Transverse colon (tissue), 4 donors: ENCODE measurements around the gene TRAPPC14. TPM values are rescaled to one million over a fixed set of nuclear protein-coding genes. Genes with fewer than 3 reads are reported as not detected.

Source experiments
- DNase-seq: peaks from one replicate; pipeline ENCODE4 v3.0.0-alpha.2; 2019
- H3K27ac ChIP-seq, 4 donors: fragments of 200-600 bp; sonication (generic); 2 replicates each; pipeline ENCODE4 v1.5.1; 2016 to 2018; ENCODE audit warnings: inconsistent platforms in 4 of 4
- H3K27me3 ChIP-seq: fragments of 200-600 bp; sonication (generic); 2 replicates; pipeline ENCODE4 v1.5.1; 2017; ENCODE audit warnings: inconsistent platforms
- H3K36me3 ChIP-seq, 4 donors: fragments of 200-600 bp; sonication (generic); 2 replicates each; pipeline ENCODE4 v1.5.1; 2017 to 2019; ENCODE audit warnings: inconsistent platforms in 4 of 4
- H3K4me1 ChIP-seq, 4 donors: fragments of 200-600 bp; sonication (generic); 2 replicates each; pipeline ENCODE4 v1.5.1; 2017 to 2020; ENCODE audit warnings: inconsistent platforms in 4 of 4
- H3K4me3 ChIP-seq, 4 donors: fragments of 200-600 bp; sonication (generic); 1 replicate in 1 of 4; 2 replicates in 3 of 4; pipeline versions ENCODE4 v1.5.1 to v1.6.1; 2017 to 2019; ENCODE audit warnings: inconsistent platforms in 4 of 4
- H3K9me3 ChIP-seq, 2 donors: fragments of 200-600 bp; sonication (generic); 2 replicates each; pipeline ENCODE4 v1.5.1; 2017 to 2019; ENCODE audit warnings: inconsistent platforms in 2 of 2
- CTCF ChIP-seq, 5 experiments: fragments of 200-600 bp in 3 of 5; fragments of 450-650 bp in 2 of 5; sonication (generic) in 3 of 5; IDR thresholded peaks; 1 replicate in 2 of 5; 2 replicates in 3 of 5; pipeline ENCODE4 v1.5.1; 2016 to 2017; ENCODE audit warnings: antibody characterized with exemption in 5 of 5, inconsistent platforms in 3 of 5, mild to moderate bottlenecking in 2 of 5, moderate library complexity in 1 of 5
- EP300 ChIP-seq: sonication (generic); formaldehyde crosslinking; IDR thresholded peaks from one replicate; pipeline ENCODE4 v1.6.1; 2017; ENCODE audit warnings: antibody characterized with exemption, low read depth
- POLR2A ChIP-seq: fragments of 450-650 bp; IDR thresholded peaks from one replicate; pipeline ENCODE4 v1.6.1; 2016; ENCODE audit warnings: antibody characterized with exemption, mild to moderate bottlenecking, moderate library complexity
- POLR2AphosphoS5 ChIP-seq, 3 donors: sonication (generic); formaldehyde crosslinking; IDR thresholded peaks; one replicate each; pipeline ENCODE4 v1.6.1; 2016; ENCODE audit warnings: antibody characterized with exemption in 3 of 3
- WGBS, 2 donors: methylation state at CpG; one replicate each; pipeline ENCODE4 v1.1.5; 2018; ENCODE audit warnings: low coverage in 1 of 2; 5-methylcytosine and 5-hydroxymethylcytosine counted together
- in situ Hi-C, 4 donors: fragments of 200-750 bp; cut with MboI; loops; one replicate each; pipeline versions ENCODE4 v1.15.0 to v1.15.1; 2017; ENCODE audit warnings: low sequenced_read_pairs in 3 of 4, low pct_ligation_motif_present in 1 of 4, low pct_unique_long_range_greater_than_20kb in 1 of 4
- intact Hi-C: fragments of 100-400 bp; cut with DNase I; formaldehyde crosslinking; loops from one replicate; pipeline ENCODE4 v1.15.1; 2023; ENCODE audit warnings: low total_unique reads
- total RNA-seq, 4 donors: library from RNA; depleted of rRNA; stranded (reverse); fragments of >200 nt; gene quantifications; one replicate each; pipeline ENCODE4 v1.1.0, GENCODE V29; 2016

The TRAPPC14 gene
- total RNA-seq, 4 donors from 2014 or later: 43.5 to 111 (median 51.2) TPM

- H3K36me3 ChIP-seq: peaks cover 0 to 6% (median 0%) of the 10 kb centered on the region in 4 donors
- in situ Hi-C loops: no loop called here
- DNase-seq: no peak
Measured at GRCh38 chr7:100155553-100156317, 2.8 kb downstream of the TRAPPC14 start.

GRCh38 chr7:100154651-100155491 is 3.7 kb downstream of the TRAPPC14 start:
- DNase-seq: peak; percentile 80
- in situ Hi-C loops (no loop called here), intact Hi-C loops (no loop called here)
- 17 to 58% methylated on average over 1 to 30 of the region's 30 CpGs for WGBS, 2 donors
- Histone ChIP-seq H3K27ac (peak overlapping the region; percentile 89 to 91 (median 90)), H3K36me3 (peaks cover 0 to 6% (median 0%) of the 10 kb centered on the region in 4 donors), H3K4me1 (peaks cover 24 to 87% (median 57%) of the 10 kb centered on the region in 4 donors), H3K9me3 (no peaks in the 10 kb centered on the region), H3K27me3 (no peaks in the 10 kb centered on the region), H3K4me3 (no peak overlapping the region)
- TF ChIP-seq POLR2A: peak; percentile 22
- TF ChIP-seq POLR2AphosphoS5 (IDR thresholded peaks at IDR 0.05): peak in 1 of 3 donors; percentile 6
- TF ChIP-seq EP300: peak; percentile 3
- TF ChIP-seq CTCF (IDR thresholded peaks at IDR 0.05): no peak

More at GRCh38 chr7:100155553-100156317, 2.8 kb downstream of the TRAPPC14 start:
- WGBS, 2 donors: 86% methylated on average over 20 of the region's 20 CpGs; no CpG with 5 or more reads in 1 of the 2 donors
- Histone ChIP-seq H3K4me3 (no peak overlapping the region), H3K4me1 (peaks cover 24 to 79% (median 51%) of the 10 kb centered on the region in 4 donors), H3K9me3 (no peaks in the 10 kb centered on the region), H3K27ac (peak overlapping the region; percentile 89 to 91 (median 90)), H3K27me3 (no peaks in the 10 kb centered on the region)
- no peak for TF ChIP-seq EP300
- no peak for TF ChIP-seq CTCF (IDR thresholded peaks at IDR 0.05)
- TF ChIP-seq POLR2A: no peak
- no peak for TF ChIP-seq POLR2AphosphoS5 (IDR thresholded peaks at IDR 0.05)
- intact Hi-C loops: no loop called here

GRCh38 chr7:100153708-100154535 is 4.6 kb downstream of the TRAPPC14 start:
- H3K27ac ChIP-seq: peak overlapping the region; percentile 89 to 91 (median 90)
- peaks cover 0 to 6% (median 0%) of the 10 kb centered on the region in 4 donors for H3K36me3 ChIP-seq
- H3K9me3 ChIP-seq: no peaks in the 10 kb centered on the region
- H3K4me3 ChIP-seq: no peak overlapping the region
- no peaks in the 10 kb centered on the region for H3K27me3 ChIP-seq
- TF ChIP-seq POLR2AphosphoS5 (IDR thresholded peaks at IDR 0.05) (peak in 2 of 3 donors; percentile 18 to 27), POLR2A (peak; percentile 55), EP300 (no peak), CTCF (IDR thresholded peaks at IDR 0.05) (no peak)
- peaks cover 24 to 90% (median 61%) of the 10 kb centered on the region in 4 donors for H3K4me1 ChIP-seq
- in situ Hi-C loops (no loop called here), intact Hi-C loops (no loop called here)
- WGBS, 2 donors: 23 to 55% methylated on average over 5 to 16 of the region's 16 CpGs
- peak; percentile 78 for DNase-seq
